Hepatocyte (in vitro differentiated cells): Measurements from ENCODE around the gene PMF1.

Source experiments
- CTCF ChIP-seq: fragments of 200-600 bp; sonication (generic); IDR thresholded peaks from 2 replicates; pipeline ENCODE4 v1.5.1; 2016; ENCODE audit warnings: antibody characterized with exemption, mild to moderate bottlenecking; ENCODE audit not compliant: poor library complexity
- EZH2 ChIP-seq: fragments of 200-600 bp; sonication (generic); IDR thresholded peaks from 2 replicates; pipeline ENCODE4 v1.6.1; 2016; ENCODE audit warnings: antibody characterized with exemption, mild to moderate bottlenecking, borderline replicate concordance

GRCh38 chr1:156244712-156245111 is 31.9 kb downstream of the PMF1 start:
- TF ChIP-seq CTCF = no peak
- TF ChIP-seq EZH2 = no peak
